Retinal pigment epithelial cell (primary cell): ENCODE measurements around the gene SSH2.
"Not testable (repeated sequence)": the region's sequence is repeated elsewhere in the genome, so short reads cannot be mapped to it uniquely, and the experiment has no call there.

Source experiments
- DNase-seq: peaks from one replicate; pipeline ENCODE4 v3.0.0-alpha.2; 2010; ENCODE audit warnings: low read depth
- H3K4me3 ChIP-seq: 2 replicates; pipeline ENCODE4 v1.5.1; 2011; ENCODE audit warnings: mild to moderate bottlenecking, low read length, control low read depth, moderate library complexity
- CTCF ChIP-seq: conservative IDR thresholded peaks from 2 replicates; pipeline ENCODE4 v1.5.1; 2011; ENCODE audit warnings: low read depth, low read length, control low read depth, inconsistent platforms

Gene SSH2

GRCh38 chr17:29958947-29959657, 29.1 kb upstream of the SSH2 start:
- DNase-seq = no peak
- H3K4me3 ChIP-seq = no peak overlapping the region
- no peak for TF ChIP-seq CTCF

- not testable (repeated sequence) for H3K4me3 ChIP-seq, DNase-seq
Observed at GRCh38 chr17:29957488-29957887, 27.5 kb upstream of the SSH2 start.

- H3K4me3 ChIP-seq = no peak overlapping the region
- no peak for TF ChIP-seq CTCF
- no peak for DNase-seq
Observed at GRCh38 chr17:29956225-29956624, 26.2 kb upstream of the SSH2 start.

- no peak for DNase-seq
- no peak for TF ChIP-seq CTCF
- H3K4me3 ChIP-seq = no peak overlapping the region
Observed at GRCh38 chr17:29954405-29954804, 24.4 kb upstream of the SSH2 start.

GRCh38 chr17:29949696-29950095, 19.7 kb upstream of the SSH2 start:
- DNase-seq = no peak
- H3K4me3 ChIP-seq = no peak overlapping the region
- no peak for TF ChIP-seq CTCF

- no peak for TF ChIP-seq CTCF
- no peak for DNase-seq
- no peak overlapping the region for H3K4me3 ChIP-seq
Observed at GRCh38 chr17:29948448-29949215, 18.6 kb upstream of the SSH2 start.

GRCh38 chr17:29945281-29945680, 15.3 kb upstream of the SSH2 start:
- no peak for TF ChIP-seq CTCF
- H3K4me3 ChIP-seq = no peak overlapping the region
- DNase-seq = no peak
